ENCODE measurements around the gene CMA1.
"Not testable (repeated sequence)": the region's sequence is repeated elsewhere in the genome, so short reads cannot be mapped to it uniquely, and the experiment has no call there.

The CMA1 gene

GRCh38 chr14:24508155-24508840 is at the start of gene CMA1:
Gene CMA1 (minus strand): TSS chr14:24508265. CDS start chr14:24508235, 30 bp downstream.
- no peak for DNase-seq

GRCh38 chr14:24556756-24557155 is 48.7 kb upstream of the CMA1 start:
- no peak for DNase-seq

- not testable (repeated sequence) for DNase-seq
Measured at GRCh38 chr14:24549064-24549463, 41.0 kb upstream of the CMA1 start.

- DNase-seq, result no peak
Measured at GRCh38 chr14:24542346-24542936, 34.4 kb upstream of the CMA1 start.

GRCh38 chr14:24535737-24536136 is 27.7 kb upstream of the CMA1 start:
- peak; percentile 3 for DNase-seq

- no peak for DNase-seq
Measured at GRCh38 chr14:24534286-24534685, 26.2 kb upstream of the CMA1 start.

GRCh38 chr14:24525877-24526620 is 18.0 kb upstream of the CMA1 start:
- not testable (repeated sequence) for DNase-seq

- no peak for DNase-seq
Measured at GRCh38 chr14:24518851-24519250, 10.8 kb upstream of the CMA1 start.

GRCh38 chr14:24514209-24514608 is 6.1 kb upstream of the CMA1 start:
- no peak for DNase-seq

- peak; percentile 26 for DNase-seq
Measured at GRCh38 chr14:24513009-24513408, 4.9 kb upstream of the CMA1 start.

- no peak for DNase-seq
Measured at GRCh38 chr14:24506443-24506842, 1.6 kb downstream of the CMA1 start.

GRCh38 chr14:24504425-24504950 is 3.6 kb downstream of the CMA1 start:
- DNase-seq, result no peak

- DNase-seq, result not testable (repeated sequence)
Measured at GRCh38 chr14:24491586-24492408, 16.3 kb downstream of the CMA1 start.

- DNase-seq, result peak; percentile 84
Measured at GRCh38 chr14:24483604-24484252, 24.3 kb downstream of the CMA1 start.

- peak; percentile 11 for DNase-seq
Measured at GRCh38 chr14:24482699-24483303, 25.3 kb downstream of the CMA1 start.

GRCh38 chr14:24481622-24482324 is 26.3 kb downstream of the CMA1 start:
- DNase-seq, result peak; percentile 54

GRCh38 chr14:24479999-24480398 is 28.1 kb downstream of the CMA1 start:
- DNase-seq, result not testable (repeated sequence)

- DNase-seq, result no peak
Measured at GRCh38 chr14:24475261-24475660, 32.8 kb downstream of the CMA1 start.

GRCh38 chr14:24473211-24473610 is 34.9 kb downstream of the CMA1 start:
- no peak for DNase-seq

- not testable (repeated sequence) for DNase-seq
Measured at GRCh38 chr14:24470450-24470849, 37.6 kb downstream of the CMA1 start.

- no peak for DNase-seq
Measured at GRCh38 chr14:24465805-24466204, 42.3 kb downstream of the CMA1 start.

Measured in OCI-M1 (cell line).